OCI-LY7 (cell line): ENCODE data around the gene PPAT. TPM values are rescaled to one million over a fixed set of nuclear protein-coding genes. Genes with fewer than 3 reads are reported as not detected.

Source experiments
- BruUV-seq: library from RNA; stranded (reverse); fragments of 400-500 nt; replicated peaks from 2 replicates; lab custom pipeline; 2021; lab: Mats Ljungman, UMichigan
- CTCF ChIA-PET: fragments of 300-600 bp; sonication (Branson Sonifier 250); formaldehyde crosslinking; loops from one replicate; lab custom pipeline; 2022; ENCODE audit warnings: antibody characterized with exemption; ENCODE audit not compliant: unreplicated experiment; lab: Charles Lee
- POLR2A ChIA-PET: fragments of 300-600 bp; sonication (Branson Sonifier 250); formaldehyde crosslinking; loops from one replicate; lab custom pipeline; 2022; ENCODE audit warnings: antibody characterized with exemption; lab: Charles Lee
- DNase-seq: peaks from one replicate; pipeline ENCODE4 v3.0.0-alpha.2; 2015; ENCODE audit warnings: low spot score
- H2AFZ ChIP-seq: fragments of 200-600 bp; sonication (generic), shearing (Covaris generic); 2 replicates; pipeline ENCODE4 v1.6.1; 2014; ENCODE audit warnings: mild to moderate bottlenecking, antibody characterized with exemption, low read length, moderate library complexity
- H3K27ac ChIP-seq: fragments of 200-600 bp; sonication (generic); 2 replicates; pipeline ENCODE4 v1.5.1; 2014; ENCODE audit warnings: mixed run types, low read depth, mild to moderate bottlenecking, moderate library complexity, low read length, inconsistent platforms; ENCODE audit not compliant: poor library complexity, severe bottlenecking
- H3K36me3 ChIP-seq: fragments of 200-600 bp; sonication (generic); 2 replicates; pipeline ENCODE4 v1.6.1; 2014; ENCODE audit warnings: mild to moderate bottlenecking, antibody characterized with exemption, low read length, moderate library complexity, mixed read lengths; ENCODE audit not compliant: insufficient read depth
- H3K4me1 ChIP-seq: fragments of 200-600 bp; sonication (generic); 2 replicates; pipeline ENCODE4 v1.5.1; 2014; ENCODE audit warnings: mild to moderate bottlenecking, low read length; ENCODE audit not compliant: insufficient read depth, poor library complexity, severe bottlenecking
- H3K4me2 ChIP-seq: fragments of 200-600 bp; sonication (generic); 2 replicates; pipeline ENCODE4 v1.6.1; 2014; ENCODE audit warnings: mild to moderate bottlenecking, low read length
- H3K4me3 ChIP-seq: fragments of 200-600 bp; sonication (generic); 2 replicates; pipeline ENCODE4 v1.5.1; 2014; ENCODE audit warnings: mild to moderate bottlenecking, low read depth, low read length; ENCODE audit not compliant: poor library complexity, severe bottlenecking
- H3K79me2 ChIP-seq: fragments of 200-600 bp; sonication (generic); 2 replicates; pipeline ENCODE4 v1.6.1; 2016; ENCODE audit warnings: low read depth, mild to moderate bottlenecking, low read length, moderate library complexity, mixed read lengths; ENCODE audit not compliant: insufficient read depth
- H3K9me2 ChIP-seq: fragments of 200-600 bp; sonication (generic); 2 replicates; pipeline ENCODE4 v1.6.1; 2016; ENCODE audit warnings: mild to moderate bottlenecking, low read length, mixed read lengths; ENCODE audit not compliant: insufficient read depth
- H3K9me3 ChIP-seq: fragments of 200-600 bp; sonication (generic); 2 replicates; pipeline ENCODE4 v1.6.1; 2014; ENCODE audit warnings: mild to moderate bottlenecking, mixed run types, low read length, mixed read lengths
- H4K20me1 ChIP-seq: fragments of 200-600 bp; sonication (generic); 2 replicates; pipeline ENCODE4 v1.6.1; 2014; ENCODE audit warnings: mild to moderate bottlenecking, antibody characterized with exemption, low read length, moderate library complexity, mixed read lengths; ENCODE audit not compliant: insufficient read depth
- CTCF ChIP-seq: fragments of 200-600 bp; sonication (generic); conservative IDR thresholded peaks from 2 replicates; pipeline ENCODE4 v1.5.1; 2014; ENCODE audit warnings: mild to moderate bottlenecking, antibody characterized with exemption, low read length, moderate library complexity, mixed read lengths
- EZH2phosphoT487 ChIP-seq: fragments of 200-600 bp; sonication (generic); IDR thresholded peaks from 2 replicates; pipeline ENCODE4 v1.6.1; 2018; ENCODE audit warnings: low read depth, borderline replicate concordance, mild to moderate bottlenecking, mixed run types, antibody characterized with exemption, low read length, moderate library complexity, mixed read lengths
- intact Hi-C: fragments of 100-400 bp; cut with micrococcal nuclease; formaldehyde crosslinking; loops from one replicate; pipeline ENCODE4 v1.10.0; 2022; ENCODE audit not compliant: unreplicated experiment
- total RNA-seq, 2 experiments: library from RNA; depleted of rRNA in 1 of 2; stranded (reverse); fragments of >200 nt in 1 of 2; shearing (Covaris generic) in 1 of 2; gene quantifications; 2 replicates each; pipeline ENCODE4 v1.2.3, GENCODE V29; 2014 to 2022

The PPAT gene
- total RNA-seq, 2 experiments from 2014 or later: 35.8 to 54.3 TPM

- intact Hi-C loops: no loop called here
- no peak overlapping the region for H3K4me2 ChIP-seq
- no peak for DNase-seq
- no peak overlapping the region for H2AFZ ChIP-seq
- no peak for TF ChIP-seq EZH2phosphoT487
- TF ChIP-seq CTCF: no peak
- H3K79me2 ChIP-seq: peaks cover 34% of the 10 kb centered on the region
- H3K36me3 ChIP-seq: peaks cover 68% of the 10 kb centered on the region
- no peak overlapping the region for H3K4me3 ChIP-seq
- H4K20me1 ChIP-seq: peaks cover 18% of the 10 kb centered on the region
- no TSS peak for BruUV-seq
- ChIA-PET POLR2A (interaction anchor here (2.6 kb wide), 1 partner anchor 19 kb away, joined by 10 read pairs; the partner anchor contains the start of gene AASDH), CTCF (no interaction called here)
- H3K9me3 ChIP-seq: no peaks in the 10 kb centered on the region
- no peaks in the 10 kb centered on the region for H3K4me1 ChIP-seq
- H3K27ac ChIP-seq: no peak overlapping the region
- H3K9me2 ChIP-seq: no peaks in the 10 kb centered on the region
These were observed 29.3 kb downstream of the PPAT start for GRCh38 chr4:56406151-56406550.

- ChIA-PET CTCF (no interaction called here), POLR2A (interaction anchor here (0.6 to 2.6 kb wide), 7 partner anchors 9 to 76 kb away, joined by 3 to 10 read pairs (median 4); partner anchors contain the start of gene AASDH)
- Histone ChIP-seq H3K27ac (no peak overlapping the region), H3K9me2 (no peaks in the 10 kb centered on the region), H3K79me2 (peaks cover 23% of the 10 kb centered on the region), H3K9me3 (no peaks in the 10 kb centered on the region), H3K4me1 (no peaks in the 10 kb centered on the region), H2AFZ (no peak overlapping the region), H3K4me2 (no peak overlapping the region), H3K36me3 (peaks cover 79% of the 10 kb centered on the region), H4K20me1 (peaks cover 12% of the 10 kb centered on the region), H3K4me3 (no peak overlapping the region)
- intact Hi-C loops: no loop called here
- TF ChIP-seq EZH2phosphoT487: no peak
- no TSS peak for BruUV-seq
- no peak for DNase-seq
These were observed 30.4 kb downstream of the PPAT start for GRCh38 chr4:56405016-56405415.

- H3K4me1 ChIP-seq: no peaks in the 10 kb centered on the region
- H3K4me3 ChIP-seq: no peak overlapping the region
- ChIA-PET CTCF (no interaction called here), POLR2A (interaction anchor here (0.6 to 2.3 kb wide), 3 partner anchors 11 to 425 kb away, joined by 3 to 8 read pairs (median 4); partner anchors contain the start of gene AASDH)
- H3K9me3 ChIP-seq: no peaks in the 10 kb centered on the region
- peaks cover 96% of the 10 kb centered on the region for H3K36me3 ChIP-seq
- intact Hi-C loops: no loop called here
- H2AFZ ChIP-seq: no peak overlapping the region
- no peak overlapping the region for H3K27ac ChIP-seq
- no peaks in the 10 kb centered on the region for H4K20me1 ChIP-seq
- BruUV-seq: no TSS peak
- no peak for DNase-seq
- no peaks in the 10 kb centered on the region for H3K79me2 ChIP-seq
- H3K9me2 ChIP-seq: no peaks in the 10 kb centered on the region
- H3K4me2 ChIP-seq: no peak overlapping the region
- TF ChIP-seq EZH2phosphoT487: no peak
- TF ChIP-seq CTCF: no peak
These were observed 34.9 kb downstream of the PPAT start for GRCh38 chr4:56400560-56400959.
